Activated CD4-positive, alpha-beta T cell treated with anti-CD3 and anti-CD28 coated beads, Interleukin-2, amount 50 U/mL, for 16 hours (primary cell): Measurements from ENCODE around the gene EGFL6.
"Not testable (repeated sequence)": the region's sequence is repeated elsewhere in the genome, so short reads cannot be mapped to it uniquely, and the experiment has no call there.

ENCODE experiments used
- DNase-seq: peaks from one replicate; pipeline ENCODE4 v3.0.0-alpha.2; 2020

The EGFL6 gene

DNA sequence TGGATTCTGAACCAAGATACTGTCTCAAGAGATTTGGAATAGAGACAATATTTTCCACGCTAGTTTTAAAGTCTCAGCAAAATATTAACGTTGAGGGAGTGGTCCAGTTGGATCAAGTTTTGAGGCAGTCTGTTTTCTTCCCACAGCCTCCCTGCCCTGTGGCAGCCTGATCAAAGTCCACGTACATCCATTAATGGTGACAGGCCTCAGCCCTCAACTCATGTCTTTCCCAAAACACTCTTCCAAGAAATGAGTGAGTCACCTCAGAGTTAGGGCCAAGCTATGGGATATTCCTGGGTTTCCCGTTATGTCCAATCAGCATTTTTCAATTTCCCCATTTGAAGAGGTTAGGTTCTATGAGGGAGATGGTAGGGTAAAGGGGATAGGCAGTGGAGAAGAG is 28.5 kb downstream of the EGFL6 start:
- no peak for DNase-seq

GRCh38 chrX:13598877-13599276 is 29.5 kb downstream of the EGFL6 start:
- DNase-seq: no peak

DNA sequence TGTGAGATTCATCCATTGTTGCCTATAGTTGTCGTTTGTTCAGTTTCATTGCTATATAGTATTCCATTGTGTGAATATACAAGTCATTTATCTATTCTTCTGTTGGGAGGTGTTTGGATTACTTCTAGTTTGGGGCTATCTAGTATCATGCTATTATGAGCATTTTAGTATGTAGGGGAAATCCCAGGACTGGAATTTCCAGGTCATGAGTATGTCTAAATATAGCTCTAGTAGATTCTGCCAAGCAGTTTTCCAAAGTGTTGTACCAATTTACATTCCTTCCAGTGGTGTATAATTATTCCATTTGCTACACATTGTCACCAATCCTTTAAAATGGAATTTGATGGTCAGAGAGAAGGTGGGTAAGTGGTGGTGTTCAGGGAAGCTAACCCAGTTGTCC is 30.1 kb downstream of the EGFL6 start:
- no peak for DNase-seq

DNA sequence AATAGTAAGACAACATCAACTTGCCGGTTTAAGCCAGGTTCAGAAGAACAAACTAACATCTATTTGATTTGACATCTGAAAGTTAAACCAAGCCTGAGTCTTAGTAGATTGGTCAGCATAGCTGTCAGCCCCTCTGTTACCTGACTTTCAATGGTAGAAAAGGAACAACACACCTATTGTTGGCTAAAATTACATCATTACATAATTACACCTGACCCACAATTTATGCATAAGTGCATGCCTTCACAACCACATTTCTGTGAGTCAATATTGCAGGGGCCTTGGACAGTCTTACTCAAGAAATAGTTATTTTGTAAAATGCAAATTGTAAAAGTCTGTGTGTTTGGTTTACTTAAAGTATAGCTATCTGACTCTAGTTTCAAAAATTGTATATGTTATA is 36.2 kb downstream of the EGFL6 start:
- no peak for DNase-seq

DNA sequence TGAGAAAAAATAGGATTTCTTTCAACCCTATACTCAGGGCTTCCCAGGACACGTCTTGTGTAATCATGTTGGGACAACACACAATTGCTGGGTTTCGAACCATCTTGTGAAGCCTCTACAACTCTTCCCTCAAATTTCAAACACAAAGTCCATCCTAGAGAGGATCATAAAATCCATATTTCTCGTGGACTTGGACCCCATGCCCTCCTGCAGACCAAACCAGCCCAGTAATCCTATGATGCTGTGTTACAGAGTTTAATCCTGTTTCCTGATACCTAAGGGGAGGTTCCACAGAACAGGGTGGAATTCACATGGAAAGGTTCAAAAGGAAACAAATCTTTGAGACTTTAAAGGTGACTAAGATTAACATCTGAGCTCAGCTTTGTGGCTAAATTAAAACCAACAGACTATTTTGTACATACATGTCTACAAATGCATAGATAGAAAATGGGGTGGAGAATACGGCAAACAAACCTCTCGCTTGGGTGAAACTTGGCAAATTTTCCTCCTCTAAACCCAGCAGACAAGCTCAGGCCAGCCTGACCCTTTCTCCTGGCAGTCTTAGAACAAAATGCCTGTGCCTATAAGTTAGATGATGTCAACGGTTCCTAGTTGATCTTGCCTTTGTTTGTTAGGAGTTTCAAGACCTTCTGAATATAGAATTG is 38.1 kb downstream of the EGFL6 start:
- DNase-seq: no peak

DNA sequence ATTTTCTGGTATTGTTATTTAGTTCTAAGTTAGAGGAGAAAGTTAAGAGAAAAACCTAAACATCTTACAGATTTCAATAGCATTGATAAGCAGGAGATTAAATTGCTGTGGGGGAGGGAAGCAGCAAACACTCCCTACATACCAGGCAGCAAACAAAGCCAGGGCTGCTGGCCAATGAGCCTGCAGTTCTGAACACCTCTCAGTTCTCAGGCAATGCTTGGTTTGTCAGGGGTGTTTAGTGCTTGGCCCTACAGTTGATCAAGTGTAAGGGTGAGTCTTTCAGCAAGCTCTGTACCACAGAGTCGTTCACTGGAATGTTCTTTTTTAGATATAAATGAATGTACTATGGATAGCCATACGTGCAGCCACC is 38.6 kb downstream of the EGFL6 start:
- DNase-seq: no peak

DNA sequence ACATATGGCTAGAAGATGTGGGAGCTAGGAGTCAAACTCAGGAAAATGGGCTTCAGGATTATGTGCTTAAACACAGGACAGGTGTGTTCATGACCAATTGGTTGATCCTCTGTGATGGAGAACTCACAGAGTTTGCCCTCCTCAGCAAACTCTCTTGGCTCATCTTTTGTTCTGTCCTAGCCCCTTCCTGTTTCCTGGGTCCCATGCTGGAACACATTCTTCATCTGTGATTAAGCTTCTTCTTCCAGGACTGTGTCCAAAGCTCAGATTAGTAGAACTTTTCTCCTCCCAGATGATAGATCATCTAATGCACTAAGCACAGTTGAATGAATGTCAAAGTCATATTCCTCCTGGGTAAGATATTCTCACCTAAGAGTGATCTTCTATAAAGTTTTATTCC is 44.8 kb downstream of the EGFL6 start:
- no peak for DNase-seq

DNA sequence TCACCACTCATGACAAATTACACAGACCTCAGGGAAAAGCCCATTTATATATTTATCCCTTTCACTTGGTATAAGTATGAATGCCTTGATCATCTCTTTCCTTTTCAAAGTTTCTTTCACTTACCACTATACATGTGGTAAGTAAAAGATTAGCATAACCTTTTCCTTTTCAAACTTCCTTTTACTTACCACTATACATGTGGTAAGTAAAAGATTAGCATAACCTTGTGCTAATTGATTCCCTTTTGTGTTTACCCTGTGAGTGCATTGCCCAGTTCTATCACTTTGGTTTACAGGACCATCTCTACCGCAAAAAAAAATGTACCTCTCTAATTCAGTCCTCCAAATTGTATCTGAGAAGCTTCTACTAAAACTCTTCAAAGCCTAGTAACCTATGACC is 50.8 kb downstream of the EGFL6 start:
- no peak for DNase-seq

DNA sequence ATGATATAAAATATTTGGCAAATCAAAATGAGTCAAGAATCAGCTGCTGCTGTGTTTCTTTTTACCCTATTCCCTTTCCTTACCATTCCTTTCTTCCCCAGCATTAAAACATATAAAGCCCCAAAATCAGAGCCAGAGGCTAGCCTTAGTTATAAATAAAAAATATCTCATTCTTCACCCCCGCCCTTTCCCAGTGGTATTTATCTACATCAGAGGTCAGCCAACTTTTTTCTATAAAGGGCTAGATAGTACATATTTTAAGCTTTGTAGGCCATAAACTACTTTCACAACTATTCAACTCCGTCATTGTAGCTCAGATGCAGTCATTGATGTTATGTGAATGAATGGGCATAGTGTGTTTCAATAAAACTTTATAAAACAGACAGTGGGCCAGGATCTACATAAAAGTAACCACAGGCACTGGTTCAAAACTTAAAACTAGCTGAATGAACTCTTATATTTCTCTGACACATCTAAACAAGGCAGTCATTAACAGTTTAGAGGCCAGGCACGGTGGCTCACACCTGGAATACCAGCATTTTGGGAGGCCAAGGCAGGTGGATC is 53.1 kb downstream of the EGFL6 start:
- DNase-seq: no peak

- DNase-seq: no peak
These were observed 57.9 kb downstream of the EGFL6 start for GRCh38 chrX:13627306-13627705.

DNA sequence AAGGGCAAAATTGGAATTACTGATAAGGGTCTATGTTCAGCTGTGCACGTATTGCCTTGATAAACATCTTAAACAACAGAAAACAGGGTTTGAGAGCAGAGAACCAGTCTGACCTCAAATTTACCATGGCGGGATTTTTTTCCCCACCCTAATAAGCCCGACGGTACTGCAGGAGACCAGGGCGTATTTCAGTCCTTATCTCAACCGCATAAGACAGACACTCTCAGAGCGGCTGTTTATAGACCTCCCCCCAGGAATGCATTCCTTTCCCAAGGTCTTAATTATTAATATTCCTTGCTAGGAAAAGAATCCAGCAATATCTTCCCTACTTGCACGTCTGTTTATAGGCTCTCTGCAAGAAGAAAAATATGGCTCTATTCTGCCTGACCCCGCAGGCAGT is 67.8 kb downstream of the EGFL6 start:
- not testable (repeated sequence) for DNase-seq

GRCh38 chrX:13638021-13638420 is 68.6 kb downstream of the EGFL6 start:
- no peak for DNase-seq

DNA sequence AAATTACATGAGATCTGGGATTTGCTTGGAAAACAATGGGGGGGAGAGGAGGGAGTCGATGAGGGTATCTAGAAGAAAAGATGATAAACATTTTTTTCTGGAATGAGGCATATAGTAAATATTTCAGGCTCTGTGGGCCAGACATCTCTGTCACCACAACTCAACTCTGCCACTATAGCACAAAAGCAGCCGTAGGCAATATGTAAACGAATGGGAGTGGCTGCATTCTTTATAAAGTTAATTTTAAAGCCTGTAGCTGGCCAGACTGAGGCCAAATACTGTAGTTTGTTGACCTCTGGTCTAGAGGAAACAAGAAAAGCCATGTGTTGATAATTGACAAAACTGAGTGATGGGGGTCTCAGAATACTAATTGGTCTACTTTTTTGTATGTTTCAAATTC is 69.4 kb downstream of the EGFL6 start:
- DNase-seq: no peak

DNA sequence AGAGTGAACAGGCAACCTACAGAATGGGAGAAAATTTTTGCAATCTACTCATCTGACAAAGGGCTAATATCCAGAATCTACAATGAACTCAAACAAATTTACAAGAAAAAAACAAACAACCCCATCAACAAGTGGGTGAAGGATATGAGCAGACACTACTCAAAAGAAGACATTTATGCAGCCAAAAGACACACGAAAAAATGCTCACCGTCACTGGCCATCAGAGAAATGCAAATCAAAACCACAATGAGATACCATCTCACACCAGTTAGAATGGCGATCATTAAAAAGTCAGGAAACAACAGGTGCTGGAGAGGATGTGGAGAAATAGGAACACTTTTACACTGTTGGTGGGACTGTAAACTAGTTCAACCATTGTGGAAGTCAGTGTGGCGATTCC is 72.3 kb downstream of the EGFL6 start:
- not testable (repeated sequence) for DNase-seq

GRCh38 chrX:13645464-13646153 is 76.2 kb downstream of the EGFL6 start:
- no peak for DNase-seq

GRCh38 chrX:13646154-13646549 is 76.8 kb downstream of the EGFL6 start:
- DNase-seq: peak; percentile 21

DNA sequence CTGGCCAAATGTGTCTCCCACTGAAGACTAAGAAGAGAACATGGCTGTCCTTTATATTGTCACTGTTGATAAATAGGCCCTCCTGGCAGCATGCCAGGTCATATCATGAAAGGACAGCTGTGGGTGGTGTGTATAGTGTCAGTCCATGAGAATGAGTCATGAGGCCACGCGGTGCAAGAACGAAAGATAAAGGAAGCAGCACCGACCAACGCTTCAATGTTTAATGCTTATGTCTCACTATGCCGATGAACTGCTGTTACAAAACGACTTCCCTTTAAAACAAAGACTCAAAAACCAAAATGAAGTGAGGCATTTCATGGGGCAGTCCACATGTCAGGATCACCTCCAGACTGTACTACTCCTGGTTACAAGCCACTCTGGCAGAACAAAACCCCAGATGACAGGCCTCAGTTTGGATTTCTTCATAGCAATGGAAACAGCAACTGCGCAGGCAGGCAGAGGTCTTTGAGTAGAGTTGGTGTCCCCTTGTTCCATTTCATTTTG is 78.4 kb downstream of the EGFL6 start:
- DNase-seq: peak; percentile 74

- DNase-seq: not testable (repeated sequence)
These were observed 78.9 kb downstream of the EGFL6 start for GRCh38 chrX:13648336-13648735.

DNA sequence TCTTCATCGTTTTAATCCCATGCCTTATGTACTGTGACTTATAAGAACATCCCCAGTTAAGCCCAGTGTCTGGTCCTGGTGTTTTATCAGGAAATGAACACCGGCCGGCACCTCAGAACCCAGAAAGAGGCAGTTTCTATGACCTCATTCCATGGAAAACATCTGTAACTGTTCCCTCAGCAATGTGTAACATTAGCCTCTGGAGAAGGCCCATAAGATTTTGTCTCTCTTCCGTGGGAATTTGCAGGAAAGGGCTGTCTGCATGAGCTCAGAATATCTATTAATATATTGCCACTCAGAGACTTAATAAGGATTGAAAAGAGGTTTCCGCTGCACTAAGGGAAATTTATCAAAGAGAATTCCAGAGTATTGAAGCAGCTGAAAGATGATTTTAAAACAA is 80.4 kb downstream of the EGFL6 start:
- DNase-seq: no peak

DNA sequence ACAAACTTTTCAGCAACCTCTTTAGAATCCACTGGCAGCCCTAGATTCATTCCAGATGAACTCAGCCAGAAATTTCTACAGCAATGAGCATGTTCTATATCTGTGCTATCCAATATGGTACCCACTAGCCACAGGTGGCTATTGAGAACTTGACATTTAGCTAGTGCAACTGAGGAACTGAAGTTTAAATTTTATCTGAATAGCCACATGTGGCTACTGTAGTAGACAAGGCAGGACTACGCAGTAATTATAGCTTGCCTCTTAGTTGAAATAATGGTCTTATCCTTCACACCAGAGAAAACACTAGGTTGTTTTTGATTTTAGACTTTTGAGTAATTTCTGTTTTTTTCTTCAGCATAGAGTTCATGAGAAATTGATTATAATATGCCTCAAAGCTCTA is 80.9 kb downstream of the EGFL6 start:
- no peak for DNase-seq

- DNase-seq: no peak
These were observed 81.7 kb downstream of the EGFL6 start for GRCh38 chrX:13651150-13651549.

DNA sequence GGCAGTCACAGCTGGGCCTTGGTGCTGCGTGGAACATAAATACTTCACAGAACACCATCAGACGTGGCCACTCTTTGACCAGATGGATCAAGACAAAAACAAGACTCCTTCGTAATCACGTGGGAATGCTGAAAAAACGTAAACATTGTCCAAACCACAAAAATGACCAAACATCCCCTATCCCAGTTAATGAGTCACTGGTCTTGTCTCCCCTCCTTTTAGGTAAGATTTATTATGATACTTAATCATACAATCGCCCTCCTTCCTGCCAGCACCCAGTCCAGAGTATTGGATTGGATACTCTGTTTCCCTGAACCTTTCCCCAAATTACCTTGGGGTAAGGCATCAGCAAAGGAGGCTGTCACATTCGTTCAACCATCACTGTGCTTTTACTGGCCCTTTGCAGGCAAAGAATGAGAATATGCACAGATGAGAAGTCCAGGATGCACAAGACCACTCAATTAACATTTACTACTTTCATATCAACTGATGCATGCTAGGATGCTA is 82.9 kb downstream of the EGFL6 start:
- DNase-seq: no peak

GRCh38 chrX:13652850-13653693 is 83.7 kb downstream of the EGFL6 start, which contains the start of gene TCEANC:
Gene TCEANC (plus strand): TSS chrX:13653141. CDS start chrX:13662509, 9,368 bp downstream.
- DNase-seq: peak; percentile 98
